ENCODE measurements around the gene SBK3. TPM values are rescaled to one million over a fixed set of nuclear protein-coding genes. Genes with fewer than 3 reads are reported as not detected.
A peak's percentile ranks its signal among the peaks of the same experiment; 100 is the strongest.

Gene SBK3
- total and polyA plus RNA-seq, 4 donors, result 0.81 to 1.2 TPM; not detected in 2

DNA sequence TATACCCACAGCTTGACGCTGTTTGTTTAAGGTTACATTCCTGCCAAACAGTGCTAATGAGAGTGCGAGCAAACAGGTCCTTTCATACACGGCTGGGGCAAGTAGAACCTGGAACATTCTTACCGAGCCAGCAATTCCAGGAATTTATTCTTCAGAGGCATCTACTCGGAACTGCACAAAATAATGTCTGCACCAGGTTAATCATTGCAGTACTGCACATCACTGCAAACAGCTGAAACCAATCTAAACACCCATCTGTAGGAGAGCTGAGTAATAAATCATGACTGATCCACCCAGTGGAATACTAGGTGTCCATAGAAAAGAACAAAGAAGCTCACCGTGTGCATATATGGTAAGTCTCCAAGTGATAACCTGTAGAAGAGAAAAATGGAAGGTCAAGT lies 36.5 kb upstream of the SBK3 start:
- H3K9me3 ChIP-seq (ENCODE audit: control insufficient read depth in 4 of 4, insufficient read depth in 3 of 4, low read length in 3 of 4), result peaks cover 0 to 5% (median 0%) of the 10 kb centered on the region in 4 donors
- peaks cover 3 to 18% (median 6%) of the 10 kb centered on the region in 5 donors for H3K4me1 ChIP-seq (ENCODE audit: control insufficient read depth in 5 of 5, insufficient read depth in 5 of 5, low read length in 5 of 5)
- 27 to 56% methylated on average over 6 of the region's 6 CpGs for WGBS, 2 donors
- TF ChIP-seq, protein P1, sequence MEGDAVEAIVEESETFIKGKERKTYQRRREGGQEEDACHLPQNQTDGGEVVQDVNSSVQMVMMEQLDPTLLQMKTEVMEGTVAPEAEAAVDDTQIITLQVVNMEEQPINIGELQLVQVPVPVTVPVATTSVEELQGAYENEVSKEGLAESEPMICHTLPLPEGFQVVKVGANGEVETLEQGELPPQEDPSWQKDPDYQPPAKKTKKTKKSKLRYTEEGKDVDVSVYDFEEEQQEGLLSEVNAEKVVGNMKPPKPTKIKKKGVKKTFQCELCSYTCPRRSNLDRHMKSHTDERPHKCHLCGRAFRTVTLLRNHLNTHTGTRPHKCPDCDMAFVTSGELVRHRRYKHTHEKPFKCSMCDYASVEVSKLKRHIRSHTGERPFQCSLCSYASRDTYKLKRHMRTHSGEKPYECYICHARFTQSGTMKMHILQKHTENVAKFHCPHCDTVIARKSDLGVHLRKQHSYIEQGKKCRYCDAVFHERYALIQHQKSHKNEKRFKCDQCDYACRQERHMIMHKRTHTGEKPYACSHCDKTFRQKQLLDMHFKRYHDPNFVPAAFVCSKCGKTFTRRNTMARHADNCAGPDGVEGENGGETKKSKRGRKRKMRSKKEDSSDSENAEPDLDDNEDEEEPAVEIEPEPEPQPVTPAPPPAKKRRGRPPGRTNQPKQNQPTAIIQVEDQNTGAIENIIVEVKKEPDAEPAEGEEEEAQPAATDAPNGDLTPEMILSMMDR (IDR thresholded peaks at IDR 0.05; ENCODE audit: control extremely low read depth, extremely low read depth), result no peak
- H3K36me3 ChIP-seq (ENCODE audit: control insufficient read depth in 4 of 4, insufficient read depth in 4 of 4, low read length in 4 of 4), result peaks cover 3 to 20% (median 5%) of the 10 kb centered on the region in 4 donors
- H3K4me3 ChIP-seq, result no peak overlapping the region
- H3K27me3 ChIP-seq (ENCODE audit: control insufficient read depth in 3 of 3, insufficient read depth in 3 of 3, low read length in 2 of 3), result no peaks in the 10 kb centered on the region
- H3K9ac ChIP-seq (ENCODE audit: insufficient read depth in 1 of 2, low read length in 2 of 2), result no peak overlapping the region
- ATAC-seq (ENCODE audit: insufficient read depth, low FRiP score) (no peak), DNase-seq (peak; percentile 33 to 72 (median 49))
- H3K27ac ChIP-seq (ENCODE audit: low read depth in 1 of 2, low read length in 1 of 2), result peak overlapping the region in 1 of 2 donors; percentile 70

DNA sequence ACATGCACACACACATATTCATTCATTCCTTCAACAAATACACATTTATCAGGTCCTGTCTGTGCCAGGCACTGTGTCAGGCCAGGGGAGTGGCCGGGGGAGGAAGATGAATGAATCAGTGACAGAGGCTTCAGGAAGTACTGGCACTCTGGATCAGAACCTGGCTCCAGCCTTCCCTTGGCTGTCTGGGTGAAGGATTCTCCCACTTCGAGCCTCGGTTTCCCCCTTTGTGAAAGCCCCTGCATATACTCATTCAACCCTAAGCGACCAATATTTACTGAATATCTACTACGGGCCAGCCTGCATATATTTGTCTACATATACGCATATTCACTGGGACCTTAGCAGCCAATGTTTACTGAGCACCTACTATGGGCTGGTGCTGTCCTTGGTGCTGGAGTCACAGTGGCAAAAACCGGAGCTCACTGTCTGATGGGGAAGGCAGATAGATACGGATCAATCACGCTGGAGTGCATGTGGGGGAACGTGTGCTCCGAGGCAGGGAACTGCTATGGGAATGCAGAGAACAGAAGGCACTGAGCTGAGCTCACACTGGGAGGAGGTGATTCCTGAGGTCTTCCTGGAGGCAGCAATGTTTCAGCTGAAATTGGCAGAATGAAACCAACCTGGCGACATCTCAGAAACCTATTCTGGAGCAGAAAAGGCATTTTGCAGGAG lies 35.9 kb upstream of the SBK3 start:
- H3K9me3 ChIP-seq (ENCODE audit: control insufficient read depth in 4 of 4, insufficient read depth in 3 of 4, low read length in 3 of 4), result peaks cover 0 to 5% (median 0%) of the 10 kb centered on the region in 4 donors
- H3K4me1 ChIP-seq (ENCODE audit: control insufficient read depth in 5 of 5, insufficient read depth in 5 of 5, low read length in 5 of 5), result peaks cover 3 to 15% (median 6%) of the 10 kb centered on the region in 5 donors
- no peaks in the 10 kb centered on the region for H3K27me3 ChIP-seq (ENCODE audit: control insufficient read depth in 3 of 3, insufficient read depth in 3 of 3, low read length in 2 of 3)
- H3K4me3 ChIP-seq, result peak overlapping the region; percentile 52
- peak overlapping the region; percentile 23 to 28 for H3K9ac ChIP-seq (ENCODE audit: insufficient read depth in 1 of 2, low read length in 2 of 2)
- WGBS, 2 donors, result 27 to 40% methylated on average over 12 of the region's 12 CpGs
- TF ChIP-seq, protein P1 (IDR thresholded peaks at IDR 0.05; ENCODE audit: control extremely low read depth, extremely low read depth), result no peak
- DNase-seq (peak in 2 of 3 donors; percentile 26 to 29), ATAC-seq (ENCODE audit: insufficient read depth, low FRiP score) (no peak)
- H3K36me3 ChIP-seq (ENCODE audit: control insufficient read depth in 4 of 4, insufficient read depth in 4 of 4, low read length in 4 of 4), result peaks cover 5 to 20% (median 6%) of the 10 kb centered on the region in 4 donors
- peak overlapping the region; percentile 70 to 87 for H3K27ac ChIP-seq (ENCODE audit: low read depth in 1 of 2, low read length in 1 of 2)

DNA sequence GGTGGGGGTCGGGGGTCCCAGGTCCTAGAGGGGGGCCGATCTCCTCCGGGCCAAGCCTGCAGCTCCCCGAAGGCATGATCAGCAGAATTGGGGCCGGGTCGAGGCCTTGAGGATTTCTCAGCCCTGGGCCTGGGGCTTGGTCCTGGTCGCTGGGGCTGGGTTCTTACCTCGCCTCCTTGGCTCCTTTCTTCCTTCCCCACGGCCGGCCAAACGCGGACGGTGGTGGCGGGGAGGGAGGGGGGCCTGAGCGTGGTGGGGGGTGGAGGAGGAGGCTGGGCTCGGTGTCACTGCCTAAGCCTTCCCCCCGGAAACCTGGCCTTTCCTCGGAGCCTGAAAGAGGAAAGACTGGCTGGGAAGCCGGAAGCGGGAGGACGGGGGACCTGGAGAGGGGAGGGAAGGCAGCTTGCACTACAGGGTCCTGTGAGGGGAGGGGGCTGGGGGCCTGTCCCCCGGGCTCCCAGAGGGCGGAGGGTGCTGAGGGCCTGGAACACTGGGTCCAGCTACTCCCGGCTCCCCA lies 35.3 kb upstream of the SBK3 start, which contains the start of gene ZNF579:
TSS of gene ZNF579 (minus strand) at position 221 of the 517 bp plus-strand sequence. CDS start 1,209 bp downstream, outside the sequence.
- H3K9me3 ChIP-seq (ENCODE audit: control insufficient read depth in 4 of 4, insufficient read depth in 3 of 4, low read length in 3 of 4), result peaks cover 0 to 5% (median 0%) of the 10 kb centered on the region in 4 donors
- peak within 1 kb of the TSS; percentile 70 to 87 for H3K27ac ChIP-seq (ENCODE audit: low read depth in 1 of 2, low read length in 1 of 2)
- peaks cover 3 to 11% (median 6%) of the 10 kb centered on the region in 5 donors for H3K4me1 ChIP-seq (ENCODE audit: control insufficient read depth in 5 of 5, insufficient read depth in 5 of 5, low read length in 5 of 5)
- peaks cover 5 to 20% (median 6%) of the 10 kb centered on the region in 4 donors for H3K36me3 ChIP-seq (ENCODE audit: control insufficient read depth in 4 of 4, insufficient read depth in 4 of 4, low read length in 4 of 4)
- TF ChIP-seq, protein P1 (IDR thresholded peaks at IDR 0.05; ENCODE audit: control extremely low read depth, extremely low read depth), result no peak
- WGBS, 2 donors, result 0 to 1% methylated on average over 15 to 24 of the region's 24 CpGs
- ATAC-seq (ENCODE audit: insufficient read depth, low FRiP score), result peak; percentile 81
- H3K9ac ChIP-seq (ENCODE audit: insufficient read depth in 1 of 2, low read length in 2 of 2), result peak within 1 kb of the TSS; percentile 80 to 86
- H3K4me3 ChIP-seq, result peak within 1 kb of the TSS; percentile 52
- no peaks in the 10 kb centered on the region for H3K27me3 ChIP-seq (ENCODE audit: control insufficient read depth in 3 of 3, insufficient read depth in 3 of 3, low read length in 2 of 3)
- DNase-seq, result peak; percentile 92 to 95 (median 93)
